ENCODE results near the gene PDF.
"Not testable (repeated sequence)": the region's sequence is repeated elsewhere in the genome, so short reads cannot be mapped to it uniquely, and the experiment has no call there.

The PDF gene, protein sequence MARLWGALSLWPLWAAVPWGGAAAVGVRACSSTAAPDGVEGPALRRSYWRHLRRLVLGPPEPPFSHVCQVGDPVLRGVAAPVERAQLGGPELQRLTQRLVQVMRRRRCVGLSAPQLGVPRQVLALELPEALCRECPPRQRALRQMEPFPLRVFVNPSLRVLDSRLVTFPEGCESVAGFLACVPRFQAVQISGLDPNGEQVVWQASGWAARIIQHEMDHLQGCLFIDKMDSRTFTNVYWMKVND

GRCh38 chr16:69330286-69331109 lies at the start of gene PDF:
Gene PDF, minus strand, starts transcription at chr16:69330588. Its CDS starts 18 bp downstream, at chr16:69330570.
- DNase-seq: peak; percentile 72

- DNase-seq: no peak
Measured at GRCh38 chr16:69378760-69379159, 48.4 kb upstream of the PDF start.

GRCh38 chr16:69378036-69378435 lies 47.6 kb upstream of the PDF start:
- no peak for DNase-seq

- DNase-seq: no peak
Measured at GRCh38 chr16:69376393-69377059, 46.1 kb upstream of the PDF start.

DNA sequence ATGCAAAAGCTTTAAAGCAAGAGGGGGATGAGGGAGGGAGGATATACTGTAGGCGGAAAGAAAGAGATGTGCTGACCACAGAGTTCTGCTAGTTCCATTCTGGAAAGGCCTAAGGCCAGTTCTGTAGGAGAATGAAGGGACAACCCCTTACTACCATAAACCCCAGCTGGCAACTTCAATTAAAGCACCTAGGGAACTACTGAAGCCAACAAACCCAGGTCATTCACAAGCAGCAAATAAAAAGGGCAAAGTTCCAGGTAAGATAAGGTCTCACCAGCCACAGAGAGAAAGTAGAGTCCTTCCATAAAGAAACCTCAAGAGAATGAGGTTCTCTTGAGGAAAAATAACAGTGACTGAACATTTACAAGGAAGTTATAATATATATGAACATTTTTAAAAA lies 42.6 kb upstream of the PDF start:
- DNase-seq: no peak

DNA sequence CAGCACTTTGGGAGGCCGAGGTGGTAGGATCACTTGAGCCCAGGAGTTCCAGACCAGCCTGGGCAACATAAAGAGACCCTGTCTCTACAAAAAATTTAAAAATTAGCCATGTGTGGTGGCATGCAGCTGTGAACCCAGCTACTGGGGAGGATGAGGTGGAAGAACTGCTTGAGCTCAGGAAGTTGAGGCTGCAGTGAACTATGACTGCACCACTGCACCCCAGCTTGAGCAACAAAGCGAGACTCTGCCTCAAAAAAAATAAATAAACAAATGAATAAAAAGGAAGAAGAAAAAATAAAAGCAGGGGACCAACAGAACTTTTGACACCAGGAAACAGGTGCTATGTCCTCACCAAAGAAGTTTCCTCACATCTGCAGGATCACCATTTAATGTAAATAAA lies 41.2 kb upstream of the PDF start:
- DNase-seq: no peak

DNA sequence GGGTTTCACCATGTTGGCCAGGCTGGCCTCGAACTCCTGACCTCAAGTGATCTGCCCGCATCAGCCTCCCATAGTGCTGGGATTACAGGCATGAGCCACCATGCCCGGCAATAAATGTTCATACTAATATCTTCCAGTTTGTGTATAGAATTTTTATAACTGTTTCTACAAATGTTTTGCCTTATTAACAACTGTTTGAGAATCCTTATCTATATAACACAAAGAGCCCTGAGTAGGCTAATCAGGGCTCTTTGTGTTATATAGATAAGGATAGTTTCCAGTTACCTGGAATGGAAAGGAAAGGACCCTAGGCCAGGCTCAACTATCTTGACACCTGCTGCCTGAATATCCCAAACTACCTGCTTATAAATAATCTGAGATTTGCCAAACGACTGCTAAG lies 38.5 kb upstream of the PDF start:
- no peak for DNase-seq

DNA sequence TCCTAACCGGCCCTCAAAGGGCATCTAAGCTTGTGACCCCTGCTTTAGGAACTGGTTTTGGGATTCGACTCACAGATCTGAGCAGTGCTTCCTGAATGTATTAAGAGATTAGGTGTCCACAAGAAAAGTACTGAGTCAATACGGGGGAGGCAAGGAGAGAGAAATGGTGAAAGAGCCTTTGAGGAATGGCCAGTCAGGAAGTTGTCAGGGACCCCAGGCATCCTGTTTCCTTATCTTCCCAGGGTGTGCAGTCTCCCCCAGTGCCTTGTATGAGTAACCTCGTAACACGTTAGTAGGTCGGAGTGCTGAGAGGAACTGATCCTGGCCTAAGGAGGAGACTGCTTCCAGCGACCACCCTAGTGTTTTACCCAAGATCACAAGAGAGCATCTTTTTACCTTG lies 37.6 kb upstream of the PDF start:
- no peak for DNase-seq

GRCh38 chr16:69366431-69366830 lies 36.0 kb upstream of the PDF start:
- DNase-seq: no peak

- no peak for DNase-seq
Measured at GRCh38 chr16:69365901-69366300, 35.5 kb upstream of the PDF start.

- no peak for DNase-seq
Measured at GRCh38 chr16:69364088-69364487, 33.7 kb upstream of the PDF start.

DNA sequence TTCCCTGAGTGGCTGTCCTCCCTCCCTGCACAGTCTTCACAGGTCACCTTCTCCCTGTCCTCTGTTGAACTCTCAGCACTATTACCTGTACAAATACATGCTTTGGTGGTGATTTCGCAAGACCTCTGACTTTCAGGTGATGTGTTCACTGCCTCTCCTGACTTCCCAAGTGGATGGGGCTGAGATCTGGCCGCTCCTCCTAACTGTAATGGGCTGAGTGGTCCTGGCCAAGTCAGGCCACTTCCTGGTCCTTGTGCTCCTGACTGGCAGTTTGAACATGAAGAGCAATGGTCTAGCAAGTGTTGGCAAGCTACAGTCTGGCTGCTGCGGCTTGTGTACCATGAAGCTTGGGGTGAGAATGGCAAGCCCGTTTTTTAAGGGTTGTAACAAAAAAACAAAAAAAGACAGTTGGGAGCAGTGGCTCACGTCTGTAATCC lies 32.9 kb upstream of the PDF start:
- no peak for DNase-seq

- DNase-seq: not testable (repeated sequence)
Measured at GRCh38 chr16:69360070-69360469, 29.7 kb upstream of the PDF start.

GRCh38 chr16:69351309-69352027 lies 21.1 kb upstream of the PDF start, which contains the start of gene TMED6:
Gene TMED6, minus strand, starts transcription at chr16:69351786. Its CDS starts 33 bp downstream, at chr16:69351753.
- no peak for DNase-seq

DNA sequence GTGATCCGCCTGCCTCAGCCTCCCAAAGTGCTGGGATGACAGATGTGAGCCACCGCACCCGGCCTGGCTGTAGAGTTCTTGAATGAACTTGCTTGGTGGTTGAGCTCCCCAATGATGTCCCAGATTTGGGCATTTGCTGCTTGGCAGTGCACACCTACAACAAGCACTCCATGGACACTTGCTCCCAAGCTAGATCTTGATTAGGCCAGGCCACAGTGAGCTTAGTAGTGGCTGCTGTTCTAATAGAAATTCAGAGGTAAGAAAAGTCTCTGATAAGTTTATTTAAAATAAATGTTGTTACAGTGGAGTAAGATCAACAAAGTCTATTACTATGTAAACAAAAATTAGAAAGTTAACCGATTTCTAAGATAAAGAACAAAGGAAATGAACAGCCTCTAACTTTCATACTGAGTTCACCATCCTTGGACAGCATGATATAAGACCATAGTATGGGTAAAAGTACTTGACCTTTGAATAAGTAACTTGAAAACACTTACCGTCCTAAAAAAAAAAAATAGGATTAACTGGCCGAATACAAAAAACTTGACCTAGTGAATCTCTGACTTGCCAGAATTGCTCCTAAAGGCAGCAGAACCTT lies 20.2 kb upstream of the PDF start:
- DNase-seq: no peak

DNA sequence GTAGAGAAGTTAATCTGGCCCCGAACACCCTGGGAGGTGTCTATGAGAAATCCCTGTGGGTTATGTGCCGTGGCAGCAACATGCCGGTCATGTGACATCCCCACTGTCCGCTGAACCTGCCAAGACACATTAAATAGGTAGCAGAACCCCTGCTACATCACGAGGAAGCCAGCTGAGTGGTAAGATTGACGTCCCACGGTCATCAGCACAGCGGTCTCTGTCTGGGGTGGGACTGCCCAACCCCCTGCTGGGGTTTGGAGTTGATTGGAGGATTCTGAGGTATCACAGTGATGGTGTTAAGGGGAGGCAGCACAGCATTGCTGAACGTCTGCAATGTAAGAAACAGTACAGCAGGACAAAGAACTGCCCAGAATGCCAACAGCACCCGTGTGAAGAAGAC lies 19.1 kb upstream of the PDF start:
- DNase-seq: no peak

GRCh38 chr16:69348222-69348621 lies 17.8 kb upstream of the PDF start:
- no peak for DNase-seq

- DNase-seq: no peak
Measured at GRCh38 chr16:69346683-69347082, 16.3 kb upstream of the PDF start.

GRCh38 chr16:69345923-69346322 lies 15.5 kb upstream of the PDF start:
- DNase-seq: no peak

DNA sequence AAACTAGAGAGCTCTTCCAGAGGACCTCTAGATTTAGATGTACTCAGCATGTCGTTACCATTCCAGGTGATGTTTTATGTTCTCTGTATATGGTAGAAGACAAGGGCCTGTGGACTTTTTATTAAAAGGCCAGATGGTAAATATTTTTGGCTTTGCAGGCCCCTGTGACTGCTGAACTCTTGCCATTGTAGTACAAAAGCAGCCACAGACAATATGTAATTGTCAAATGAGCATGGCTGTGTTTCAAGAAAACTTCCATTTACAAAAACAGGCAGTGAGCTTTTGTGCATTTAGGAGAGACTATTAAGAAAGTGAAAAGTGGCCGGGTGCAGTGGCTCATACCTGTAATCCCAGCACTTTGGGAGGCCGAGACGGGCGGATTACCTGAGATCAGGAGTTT lies 13.8 kb upstream of the PDF start:
- DNase-seq: no peak

DNA sequence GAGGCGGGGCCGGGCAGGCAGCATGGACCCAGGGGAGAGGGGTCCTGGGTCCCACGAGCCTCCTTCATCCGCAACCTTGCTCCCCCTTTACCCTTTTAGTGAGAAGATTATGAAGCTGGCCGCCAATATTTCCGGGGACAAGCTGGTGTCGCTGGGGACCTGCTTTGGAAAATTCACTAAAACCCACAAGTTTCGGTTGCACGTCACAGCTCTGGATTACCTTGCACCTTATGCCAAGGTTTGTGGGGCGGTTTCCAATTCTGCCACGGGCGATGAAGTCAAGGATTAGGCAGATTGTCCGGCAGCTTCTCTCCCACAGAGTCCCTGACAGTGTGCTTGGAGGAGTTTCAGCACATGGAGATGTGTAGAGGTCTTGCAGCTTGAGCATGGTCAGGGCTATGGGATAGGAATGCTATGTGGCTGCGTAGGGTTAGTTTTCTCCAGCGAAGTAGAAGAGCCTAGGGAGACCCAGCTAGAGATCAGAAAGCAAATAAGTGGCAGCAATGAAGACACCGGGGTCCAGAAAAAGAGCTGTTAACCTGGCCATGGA lies 9.8 kb upstream of the PDF start:
- no peak for DNase-seq
